ENCODE results near the gene ZFAND2B.
A peak's percentile ranks its signal among the peaks of the same experiment; 100 is the strongest.
"Not testable (repeated sequence)": the region's sequence is repeated elsewhere in the genome, so short reads cannot be mapped to it uniquely, and the experiment has no call there.

ZFAND2B gene

DNA sequence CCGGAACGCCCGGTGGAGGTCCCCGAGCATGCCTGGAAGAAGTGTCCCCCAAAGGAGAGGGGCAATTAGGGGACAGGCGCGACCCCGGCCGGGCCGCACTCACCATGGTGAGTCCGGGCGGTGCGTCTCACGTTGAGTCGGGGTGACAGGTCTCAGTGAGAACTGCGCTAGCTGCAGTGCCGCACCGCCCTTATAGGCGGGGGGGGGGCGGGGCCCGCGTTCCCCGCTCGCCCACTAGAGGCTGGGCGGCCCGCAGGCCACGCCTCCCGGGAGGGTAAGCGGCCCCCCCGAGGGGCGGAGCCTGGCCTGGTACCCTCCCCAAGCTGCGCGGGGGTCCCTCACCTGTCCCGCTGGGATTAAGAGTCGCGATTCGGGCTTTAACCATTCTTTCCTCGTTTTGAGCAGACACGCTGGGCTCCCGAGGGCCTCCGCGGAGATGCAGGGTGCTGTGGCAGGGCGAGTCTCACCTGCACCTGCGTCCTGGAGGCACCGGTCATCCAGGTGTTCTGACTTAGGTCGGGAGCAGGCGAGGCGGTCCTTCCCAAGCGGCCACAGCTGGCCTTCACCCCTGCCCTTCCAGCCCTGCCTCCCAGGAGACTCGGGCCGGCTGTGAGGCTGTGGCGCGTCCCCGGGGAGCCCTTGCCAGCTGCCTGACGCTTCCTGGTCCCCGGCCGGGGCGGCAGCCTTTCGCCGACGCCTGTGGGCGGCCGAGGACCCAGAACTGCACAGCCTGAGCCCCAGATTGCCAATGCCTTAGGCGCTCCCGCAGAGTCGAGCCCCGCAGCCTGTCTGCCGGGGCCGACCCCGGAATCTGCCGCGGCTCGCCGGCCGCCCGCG is 47.4 kb downstream of the ZFAND2B start, which contains the start of gene TUBA4A:
Gene TUBA4A (minus strand): TSS at position 166 of the 837 bp plus-strand sequence. CDS start 60 bp downstream, at position 106.
- peak; percentile 11 to 59 for DNase-seq

DNA sequence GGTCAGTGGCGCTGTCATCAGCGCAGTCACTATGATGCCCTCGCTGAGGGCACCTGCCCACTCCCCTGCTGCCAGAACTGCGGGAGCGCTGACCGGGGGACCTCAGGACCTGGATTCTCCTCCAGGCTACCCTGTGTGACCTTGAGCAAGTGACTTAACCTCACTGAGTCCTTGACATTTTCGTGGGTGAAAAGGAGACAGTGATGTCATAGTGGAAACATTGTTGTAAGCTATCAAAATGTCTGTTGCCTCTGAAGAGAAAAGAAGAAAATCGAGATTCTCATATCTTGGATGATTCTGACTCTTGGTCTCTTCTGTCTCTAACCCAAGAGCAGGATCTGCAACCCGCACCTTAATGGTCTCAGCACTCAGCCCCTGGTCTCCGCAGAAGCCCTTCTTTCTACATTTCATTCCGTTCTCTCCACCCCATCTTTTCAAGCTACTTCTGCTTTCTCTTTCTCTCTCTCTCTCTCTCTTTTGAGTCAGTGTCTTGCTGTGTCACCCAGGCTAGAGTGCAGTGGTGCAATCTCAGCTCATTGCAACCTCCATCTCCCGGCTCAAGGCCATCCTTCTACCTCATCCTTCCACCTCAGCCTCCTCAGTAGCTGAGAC is 48.1 kb downstream of the ZFAND2B start:
- no peak for DNase-seq

- not testable (repeated sequence) for DNase-seq
Measured at GRCh38 chr2:219258942-219259341, 52.4 kb downstream of the ZFAND2B start.

Measured in SW 1271 (cell line).